H1 (cell line): ENCODE results near the gene KCNJ4. TPM values are rescaled to one million over a fixed set of nuclear protein-coding genes. Genes with fewer than 3 reads are reported as not detected.

ENCODE experiments used
- CTCF ChIA-PET: fragments of 300-600 bp; sonication (Branson Sonifier 250); formaldehyde crosslinking; loops from one replicate; lab custom pipeline; 2021; ENCODE audit not compliant: partially characterized antibody; lab: Charles Lee
- POLR2A ChIA-PET: fragments of 300-600 bp; sonication (Branson Sonifier 250); formaldehyde crosslinking; loops from one replicate; lab custom pipeline; 2021; ENCODE audit warnings: inconsistent platforms; ENCODE audit not compliant: partially characterized antibody; lab: Charles Lee
- DNase-seq, 2 experiments: peaks; one replicate each; pipeline versions ENCODE4 v3.0.0 to v3.0.0-alpha.2; 2010 to 2022; ENCODE audit warnings: low spot score in 2 of 2, low read depth in 1 of 2, mixed read lengths in 1 of 2
- FAIRE-seq: peaks from 2 replicates; lab custom pipeline; 2011; peaks lifted over from hg19 to GRCh38; lab: Jason Lieb, UNC
- H2AFZ ChIP-seq: 2 replicates; pipeline ENCODE4 v1.8.1; 2012; ENCODE audit warnings: low read length, inconsistent platforms
- H2AK5ac ChIP-seq: 2 replicates; pipeline ENCODE4 v1.6.1; 2013; ENCODE audit warnings: low read depth, low read length
- H2BK120ac ChIP-seq: replicated peaks from 2 replicates; pipeline ENCODE3; 2013; ENCODE audit warnings: low read depth, low read length, inconsistent platforms
- H2BK12ac ChIP-seq: 2 replicates; pipeline ENCODE4 v1.6.1; 2013; ENCODE audit warnings: low read depth, low read length
- H2BK15ac ChIP-seq: 2 replicates; pipeline ENCODE4 v1.6.1; 2013; ENCODE audit warnings: low read length
- H2BK20ac ChIP-seq: 2 replicates; pipeline ENCODE4 v1.6.1; 2013; ENCODE audit warnings: low read length
- H2BK5ac ChIP-seq: 2 replicates; pipeline ENCODE4 v1.6.1; 2013; ENCODE audit warnings: low read depth, low read length
- H3K14ac ChIP-seq: 2 replicates; pipeline ENCODE4 v1.6.1; 2013; ENCODE audit warnings: inconsistent platforms; ENCODE audit not compliant: insufficient read length
- H3K18ac ChIP-seq: 2 replicates; pipeline ENCODE4 v1.6.1; 2013; ENCODE audit warnings: low read length; ENCODE audit errors: extremely low read depth
- H3K23ac ChIP-seq: 2 replicates; pipeline ENCODE4 v1.6.1; 2013; ENCODE audit warnings: inconsistent platforms; ENCODE audit not compliant: insufficient read length
- H3K23me2 ChIP-seq: 2 replicates; pipeline ENCODE4 v1.6.1; 2013; ENCODE audit warnings: low read depth, low read length
- H3K27ac ChIP-seq: 2 replicates; pipeline ENCODE4 v1.6.1; 2011; ENCODE audit warnings: low read depth, low read length, inconsistent platforms
- H3K27me3 ChIP-seq, 4 experiments: replicated peaks in 1 of 4; 1 replicate in 1 of 4; 2 replicates in 3 of 4; pipeline versions ENCODE4 v1.6.1 to v1.8.1; 2011 to 2013; ENCODE audit warnings: low read length in 3 of 4, mild to moderate bottlenecking in 3 of 4, inconsistent platforms in 2 of 4, mixed read lengths in 2 of 4, moderate library complexity in 1 of 4; ENCODE audit not compliant: control insufficient read depth in 3 of 4, insufficient read depth in 3 of 4; ENCODE audit errors: extremely low read depth in 1 of 4
- H3K36me3 ChIP-seq, 4 experiments: 2 replicates each; pipeline versions ENCODE4 v1.6.1 to v1.8.1; 2011 to 2013; ENCODE audit warnings: mild to moderate bottlenecking in 4 of 4, low read length in 3 of 4, moderate library complexity in 2 of 4, control low read depth in 1 of 4, inconsistent platforms in 1 of 4; ENCODE audit not compliant: insufficient read depth in 4 of 4, control insufficient read depth in 2 of 4
- H3K4ac ChIP-seq: replicated peaks from 2 replicates; pipeline ENCODE3; 2013; ENCODE audit warnings: low read length, low read depth, mixed read lengths, inconsistent platforms; ENCODE audit not compliant: insufficient read length
- H3K4me1 ChIP-seq, 4 experiments: replicated peaks in 1 of 4; 1 replicate in 1 of 4; 2 replicates in 3 of 4; pipeline versions ENCODE4 v1.6.1 to v1.8.1; 2011 to 2013; ENCODE audit warnings: low read length in 3 of 4, inconsistent platforms in 2 of 4, mixed read lengths in 1 of 4; ENCODE audit not compliant: insufficient read depth in 4 of 4, control insufficient read depth in 3 of 4
- H3K4me2 ChIP-seq, 2 experiments: 2 replicates each; pipeline versions ENCODE4 v1.6.1 to v1.8.1; 2011 to 2013; ENCODE audit warnings: low read depth in 2 of 2, low read length in 2 of 2, control low read depth in 1 of 2, inconsistent platforms in 1 of 2, mild to moderate bottlenecking in 1 of 2; ENCODE audit not compliant: insufficient read depth in 1 of 2
- H3K4me3 ChIP-seq, 4 experiments: fragments of 200-600, 300-600 bp in 1 of 4; sonication (generic), shearing (Covaris generic), sonication (Bioruptor Twin) in 1 of 4; 2 replicates each; pipeline versions ENCODE4 v1.5.1 to v1.8.1; 2011 to 2016; ENCODE audit warnings: low read length in 4 of 4, low read depth in 3 of 4, control low read depth in 2 of 4, inconsistent platforms in 2 of 4, mild to moderate bottlenecking in 2 of 4, mixed read lengths in 1 of 4, moderate library complexity in 1 of 4; ENCODE audit not compliant: insufficient read depth in 2 of 4; ENCODE audit errors: extremely low read depth in 1 of 4
- H3K56ac ChIP-seq: replicated peaks from 2 replicates; pipeline ENCODE3; 2013; ENCODE audit warnings: low read depth, mild to moderate bottlenecking, mixed read lengths, low read length, inconsistent platforms; ENCODE audit not compliant: insufficient read length
- H3K79me1 ChIP-seq: 2 replicates; pipeline ENCODE4 v1.6.1; 2013; ENCODE audit warnings: low read depth, low read length, control low read depth
- H3K79me2 ChIP-seq, 2 experiments: 2 replicates each; pipeline versions ENCODE4 v1.6.1 to v1.8.1; 2012 to 2013; ENCODE audit warnings: low read length in 2 of 2, mild to moderate bottlenecking in 2 of 2, inconsistent platforms in 1 of 2; ENCODE audit not compliant: insufficient read depth in 2 of 2, control insufficient read depth in 1 of 2
- H3K9ac ChIP-seq, 4 experiments: replicated peaks in 1 of 4; 1 replicate in 1 of 4; 2 replicates in 3 of 4; pipeline versions ENCODE4 v1.6.1 to v1.8.1; 2011 to 2013; ENCODE audit warnings: low read depth in 3 of 4, low read length in 3 of 4, control low read depth in 2 of 4, mild to moderate bottlenecking in 2 of 4, moderate library complexity in 2 of 4, inconsistent platforms in 1 of 4; ENCODE audit errors: extremely low read depth in 1 of 4
- H3K9me3 ChIP-seq, 2 experiments: 2 replicates each; pipeline versions ENCODE4 v1.6.1 to v1.8.1; 2012 to 2013; ENCODE audit warnings: mild to moderate bottlenecking in 2 of 2, moderate library complexity in 2 of 2, control low read depth in 1 of 2, inconsistent platforms in 1 of 2, low read depth in 1 of 2, low read length in 1 of 2, mixed read lengths in 1 of 2; ENCODE audit not compliant: insufficient read depth in 2 of 2
- H4K20me1 ChIP-seq, 2 experiments: replicated peaks in 1 of 2; 2 replicates each; pipeline versions ENCODE3 to v1.8.1; 2011 to 2013; ENCODE audit warnings: inconsistent platforms in 2 of 2, low read length in 2 of 2, mild to moderate bottlenecking in 1 of 2; ENCODE audit not compliant: insufficient read depth in 2 of 2, control insufficient read depth in 1 of 2
- H4K5ac ChIP-seq: 2 replicates; pipeline ENCODE4 v1.6.1; 2013; ENCODE audit warnings: low read length, low read depth, mixed read lengths, inconsistent platforms; ENCODE audit not compliant: insufficient read length
- H4K8ac ChIP-seq: 2 replicates; pipeline ENCODE4 v1.8.0; 2013; ENCODE audit warnings: mild to moderate bottlenecking, moderate library complexity, low read length, inconsistent platforms; ENCODE audit not compliant: insufficient read depth; ENCODE audit errors: extremely low read depth
- H4K91ac ChIP-seq: replicated peaks from 2 replicates; pipeline ENCODE3; 2013; ENCODE audit warnings: low read length, mixed read lengths, inconsistent platforms; ENCODE audit not compliant: insufficient read length
- ASH2L ChIP-seq: fragments of 200-600, 300-600 bp; sonication (generic); IDR thresholded peaks from one replicate; pipeline ENCODE4 v1.7.1; 2017; ENCODE audit warnings: low read length
- BACH1 ChIP-seq: IDR thresholded peaks from 2 replicates; pipeline ENCODE4 v1.6.1; 2012; ENCODE audit warnings: low read length, improper control_type of control experiment
- BCL11A ChIP-seq, 2 experiments: IDR thresholded peaks; one replicate each; pipeline ENCODE4 v1.6.1; 2011; ENCODE audit warnings: low read depth in 2 of 2, low read length in 2 of 2, mild to moderate bottlenecking in 2 of 2
- CBX5 ChIP-seq: fragments of 300-800, 300-1000 bp; sonication (generic); IDR thresholded peaks from 2 replicates; pipeline ENCODE4 v1.7.1; 2016; ENCODE audit warnings: antibody characterized with exemption, low read length, low read depth
- CREB1 ChIP-seq: IDR thresholded peaks from 2 replicates; pipeline ENCODE4 v1.6.1; 2012; ENCODE audit warnings: inconsistent platforms
- KDM4A ChIP-seq: IDR thresholded peaks from one replicate; pipeline ENCODE4 v1.7.1; 2012; ENCODE audit warnings: low read depth, mild to moderate bottlenecking, moderate library complexity, low read length, inconsistent platforms; ENCODE audit not compliant: severe bottlenecking
- POLR2AphosphoS5 ChIP-seq: IDR thresholded peaks from 2 replicates; pipeline ENCODE4 v1.6.1; 2011; ENCODE audit warnings: low read depth, low read length
- SRF ChIP-seq: IDR thresholded peaks from 2 replicates; pipeline ENCODE4 v1.6.1; 2011; ENCODE audit warnings: mild to moderate bottlenecking, low read depth, low read length, moderate library complexity
- TAF7 ChIP-seq: optimal IDR thresholded peaks from 2 replicates; pipeline ENCODE3; 2011; ENCODE audit warnings: low read depth, mild to moderate bottlenecking, inconsistent platforms, low read length, moderate library complexity, borderline replicate concordance
- TBP ChIP-seq: IDR thresholded peaks from 2 replicates; pipeline ENCODE4 v1.6.1; 2011; ENCODE audit warnings: low read depth, low read length, improper control_type of control experiment
- TCF12 ChIP-seq: IDR thresholded peaks from 2 replicates; pipeline ENCODE4 v1.6.1; 2011; ENCODE audit warnings: low read depth, mild to moderate bottlenecking, low read length
- WGBS, 2 experiments: shearing (Covaris generic) in 1 of 2; methylation state at CpG; one replicate each; pipeline versions ENCODE4 v1.1.6 to v1.1.7; 2013 to 2015; ENCODE audit warnings: low lambda C conversion rate in 2 of 2, mixed read lengths in 2 of 2, inconsistent platforms in 1 of 2, low coverage in 1 of 2, missing lambda C conversion rate in 1 of 2; ENCODE audit not compliant: insufficient replicate concordance in 2 of 2, insufficient coverage in 1 of 2, insufficient read length in 1 of 2; ENCODE audit errors: extremely low coverage in 1 of 2, missing lambda C conversion rate in 1 of 2; 5-methylcytosine and 5-hydroxymethylcytosine counted together
- polyA plus RNA-seq, 7 experiments: library from polyadenylated mRNA; depleted of rRNA in 3 of 7; stranded (reverse) in 5 of 7; unstranded in 2 of 7; fragments of >200 nt in 5 of 7; fragments of 200-250 nt in 2 of 7; gene quantifications; 1 replicate in 5 of 7; 2 replicates in 1 of 7; 4 replicates in 1 of 7; pipeline versions ENCODE4 v1.2.1 to v1.2.3, GENCODE V29; 2011 to 2013; ENCODE audit warnings: missing spikeins in 2 of 7, mixed read lengths in 2 of 7
- total RNA-seq: library from RNA; stranded (reverse); fragmentation: NEBNext Ultra II Directional; extraction: Animal tissue kit (Norgen Biotek cat#: 25700); gene quantifications from 2 replicates; pipeline ENCODE4 v1.2.1, GENCODE V29; 2021
- TF ChIP-seq, protein P1 (sequence below): IDR thresholded peaks from 2 replicates; pipeline ENCODE4 v1.6.1; 2012; ENCODE audit warnings: low read length, inconsistent platforms
- TF ChIP-seq, protein P2 (sequence below): IDR thresholded peaks from 2 replicates; pipeline ENCODE4 v1.6.1; 2012; ENCODE audit warnings: inconsistent platforms

The KCNJ4 gene
- total and polyA plus RNA-seq, 2 of the 8 experiments (the other 6 are each of a cell fraction or from before 2014, with no cell fraction given): 1.4 to 2.2 TPM

DNA sequence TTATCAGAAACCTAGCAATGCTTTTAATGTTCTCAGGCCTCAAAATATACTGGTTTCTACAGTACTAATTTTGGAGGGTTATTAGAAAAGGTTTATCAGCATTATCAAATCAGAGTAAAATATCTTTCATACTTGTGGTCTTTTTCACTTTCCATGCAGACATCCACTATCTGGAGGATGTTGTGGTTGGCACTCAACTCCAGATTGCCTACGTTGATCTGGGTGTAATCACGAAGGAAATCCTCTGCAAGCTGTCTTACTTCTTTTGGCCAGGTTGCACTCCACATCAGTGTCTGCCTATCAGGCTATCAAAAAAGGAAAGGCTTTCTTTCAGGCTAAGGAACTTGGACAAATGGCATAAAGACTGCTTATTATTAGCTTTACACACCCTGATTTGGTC is 39.5 kb upstream of the KCNJ4 start:
- POLR2A ChIA-PET: interaction anchor here (0.8 to 40.8 kb wide), 7 partner anchors 5 to 81 kb away, joined by 3 to 1102 read pairs (median 6); partner anchors contain the start of genes DMC1 and KDELR3

More for the DNA sequence above, 39.5 kb upstream of the KCNJ4 start:
- Histone ChIP-seq H3K4me2 (no peak overlapping the region), H4K8ac (no peak overlapping the region), H2AFZ (no peak overlapping the region), H3K79me2 (peaks cover 0 to 33% of the 10 kb centered on the region in 2 experiments; a peak in 2 of 4 replicates), H3K36me3 (peaks cover 63 to 100% (median 94%) of the 10 kb centered on the region in 4 experiments), H3K14ac (no peak overlapping the region), H3K18ac (no peak overlapping the region), H3K27me3 (no peaks in the 10 kb centered on the region), H3K4ac (no peak overlapping the region), H3K9ac (no peak overlapping the region), H2BK5ac (no peak overlapping the region), H2BK20ac (no peak overlapping the region), H3K4me1 (peaks cover 0 to 4% (median 3%) of the 10 kb centered on the region in 4 experiments; a peak in 3 of 7 replicates), H4K5ac (no peak overlapping the region), H2BK15ac (no peak overlapping the region), H3K23ac (no peak overlapping the region), H3K56ac (no peak overlapping the region), H2BK120ac (no peak overlapping the region), H3K9me3 (no peaks in the 10 kb centered on the region), H4K20me1 (peaks cover 5 to 10% of the 10 kb centered on the region in 2 experiments), H4K91ac (no peak overlapping the region), H3K4me3 (no peak overlapping the region), H2AK5ac (no peak overlapping the region), H3K79me1 (no peaks in the 10 kb centered on the region; the same call in 1 of the 2 replicates), H3K27ac (no peak overlapping the region), H3K23me2 (no peaks in the 10 kb centered on the region), H2BK12ac (no peak overlapping the region)
- DNase-seq (no peak), FAIRE-seq (no peak)
- WGBS, 2 experiments: 92% methylated on average over 2 of the region's 2 CpGs; no CpG with 5 or more reads in 1 of the 2 experiments
- TF ChIP-seq TBP: no peak
- TF ChIP-seq BACH1: no peak
- TF ChIP-seq CREB1: no peak
- TF ChIP-seq CBX5: no peak
- no peak for TF ChIP-seq BCL11A (IDR thresholded peaks at IDR 0.05; ENCODE audit: low read depth in 2 of 2, low read length in 2 of 2)
- TF ChIP-seq TCF12: no peak
- no peak for TF ChIP-seq KDM4A
- TF ChIP-seq POLR2AphosphoS5: no peak
- TF ChIP-seq, protein P1, sequence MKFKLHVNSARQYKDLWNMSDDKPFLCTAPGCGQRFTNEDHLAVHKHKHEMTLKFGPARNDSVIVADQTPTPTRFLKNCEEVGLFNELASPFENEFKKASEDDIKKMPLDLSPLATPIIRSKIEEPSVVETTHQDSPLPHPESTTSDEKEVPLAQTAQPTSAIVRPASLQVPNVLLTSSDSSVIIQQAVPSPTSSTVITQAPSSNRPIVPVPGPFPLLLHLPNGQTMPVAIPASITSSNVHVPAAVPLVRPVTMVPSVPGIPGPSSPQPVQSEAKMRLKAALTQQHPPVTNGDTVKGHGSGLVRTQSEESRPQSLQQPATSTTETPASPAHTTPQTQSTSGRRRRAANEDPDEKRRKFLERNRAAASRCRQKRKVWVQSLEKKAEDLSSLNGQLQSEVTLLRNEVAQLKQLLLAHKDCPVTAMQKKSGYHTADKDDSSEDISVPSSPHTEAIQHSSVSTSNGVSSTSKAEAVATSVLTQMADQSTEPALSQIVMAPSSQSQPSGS: no peak
- no peak for TF ChIP-seq TAF7
- TF ChIP-seq, protein P2, sequence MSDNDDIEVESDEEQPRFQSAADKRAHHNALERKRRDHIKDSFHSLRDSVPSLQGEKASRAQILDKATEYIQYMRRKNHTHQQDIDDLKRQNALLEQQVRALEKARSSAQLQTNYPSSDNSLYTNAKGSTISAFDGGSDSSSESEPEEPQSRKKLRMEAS: no peak
- TF ChIP-seq ASH2L: no peak
- TF ChIP-seq SRF: no peak
- CTCF ChIA-PET: interaction anchor here (0.6 to 1.7 kb wide), 9 partner anchors 8 to 631 kb away, joined by 3 to 9 read pairs (median 4); no protein-coding TSS in a partner anchor
